ENCODE data around the gene ZBTB5. TPM values are rescaled to one million over a fixed set of nuclear protein-coding genes. Genes with fewer than 3 reads are reported as not detected.

Gene ZBTB5
- total and polyA plus RNA-seq, 9 donors: 7.4 to 13.7 (median 11.8) TPM

DNA sequence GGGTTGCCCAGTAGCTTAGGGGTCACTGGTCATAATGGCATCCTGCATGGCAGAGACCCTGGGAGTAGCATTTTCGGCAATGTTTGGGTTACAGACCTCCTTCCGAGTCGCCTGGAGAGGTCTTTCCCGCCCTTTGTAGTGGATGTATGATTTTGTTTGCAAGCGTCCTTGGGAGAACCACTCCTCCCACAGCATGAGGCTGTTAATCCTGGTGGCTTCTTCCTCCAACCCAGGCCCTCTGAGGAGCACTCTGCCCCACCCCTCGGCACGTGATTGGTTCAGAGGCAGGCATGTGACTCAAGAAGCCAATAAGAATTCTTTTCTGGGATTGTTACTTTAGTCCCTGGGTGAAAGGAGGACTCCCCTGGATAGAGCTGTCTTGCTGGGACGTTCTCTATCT, 73.0 kb downstream of the ZBTB5 start:
- H3K9me3 ChIP-seq: no peaks in the 10 kb centered on the region
- 73 to 83% (median 73%) methylated on average over 8 of the region's 8 CpGs for WGBS, 3 donors
- H3K27me3 ChIP-seq: no peaks in the 10 kb centered on the region

DNA sequence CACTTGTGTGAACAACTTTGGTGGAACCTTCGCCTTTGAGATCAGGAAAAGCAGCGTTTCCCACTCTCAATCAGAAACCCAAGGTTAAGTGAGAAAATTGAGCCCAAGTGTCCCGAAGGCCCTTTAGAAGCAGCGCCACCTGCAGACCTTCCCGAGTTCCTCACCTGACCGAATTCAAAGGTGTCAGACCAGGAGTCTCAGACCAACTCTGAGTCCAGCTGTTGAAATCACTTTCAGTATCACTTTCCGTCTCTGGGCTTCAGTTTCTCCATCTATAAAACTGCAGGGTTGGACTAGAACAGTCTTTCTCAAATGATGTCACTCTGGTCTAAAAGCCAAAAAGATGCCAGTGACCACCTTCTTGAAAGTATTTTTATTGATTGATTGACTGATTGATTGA, 74.5 kb downstream of the ZBTB5 start:
- no peaks in the 10 kb centered on the region for H3K27me3 ChIP-seq
- no peaks in the 10 kb centered on the region for H3K9me3 ChIP-seq
- WGBS, 3 donors: 39 to 47% (median 43%) methylated on average over 7 of the region's 7 CpGs
- no peaks in the 10 kb centered on the region for H3K36me3 ChIP-seq
- H3K4me3 ChIP-seq: no peak overlapping the region
- no peak overlapping the region for H3K27ac ChIP-seq
- H3K4me1 ChIP-seq (ENCODE audit: insufficient read depth): no peaks in the 10 kb centered on the region
- TF ChIP-seq EP300 (IDR thresholded peaks at IDR 0.05): no peak
- TF ChIP-seq POLR2A (IDR thresholded peaks at IDR 0.05): no peak
- TF ChIP-seq, protein P1, sequence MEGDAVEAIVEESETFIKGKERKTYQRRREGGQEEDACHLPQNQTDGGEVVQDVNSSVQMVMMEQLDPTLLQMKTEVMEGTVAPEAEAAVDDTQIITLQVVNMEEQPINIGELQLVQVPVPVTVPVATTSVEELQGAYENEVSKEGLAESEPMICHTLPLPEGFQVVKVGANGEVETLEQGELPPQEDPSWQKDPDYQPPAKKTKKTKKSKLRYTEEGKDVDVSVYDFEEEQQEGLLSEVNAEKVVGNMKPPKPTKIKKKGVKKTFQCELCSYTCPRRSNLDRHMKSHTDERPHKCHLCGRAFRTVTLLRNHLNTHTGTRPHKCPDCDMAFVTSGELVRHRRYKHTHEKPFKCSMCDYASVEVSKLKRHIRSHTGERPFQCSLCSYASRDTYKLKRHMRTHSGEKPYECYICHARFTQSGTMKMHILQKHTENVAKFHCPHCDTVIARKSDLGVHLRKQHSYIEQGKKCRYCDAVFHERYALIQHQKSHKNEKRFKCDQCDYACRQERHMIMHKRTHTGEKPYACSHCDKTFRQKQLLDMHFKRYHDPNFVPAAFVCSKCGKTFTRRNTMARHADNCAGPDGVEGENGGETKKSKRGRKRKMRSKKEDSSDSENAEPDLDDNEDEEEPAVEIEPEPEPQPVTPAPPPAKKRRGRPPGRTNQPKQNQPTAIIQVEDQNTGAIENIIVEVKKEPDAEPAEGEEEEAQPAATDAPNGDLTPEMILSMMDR (IDR thresholded peaks at IDR 0.05): no peak
- intact Hi-C loops (cut with DNase I): no loop called here
- DNase-seq: no peak

More for the DNA sequence above, 73.0 kb downstream of the ZBTB5 start:
- no peak overlapping the region for H3K27ac ChIP-seq
- intact Hi-C loops (cut with DNase I): no loop called here
- H3K4me3 ChIP-seq: no peak overlapping the region
- DNase-seq: no peak
- no peaks in the 10 kb centered on the region for H3K36me3 ChIP-seq
- H3K4me1 ChIP-seq (ENCODE audit: insufficient read depth): no peaks in the 10 kb centered on the region
- TF ChIP-seq EP300 (IDR thresholded peaks at IDR 0.05) (no peak), POLR2A (IDR thresholded peaks at IDR 0.05) (no peak)
- TF ChIP-seq, protein P1 (IDR thresholded peaks at IDR 0.05): no peak

Other genes starting within 250 kb of the ZBTB5 start
- 100 to 1,000 TPM in 3 of 7 donors, 10 to 100 TPM in 4; 87.5 to 138 (median 91.3) TPM for gene GRHPR, start 42.8 kb downstream of the ZBTB5 start, total RNA-seq
- gene GRHPR, start 42.8 kb downstream of the ZBTB5 start, polyA plus RNA-seq: 100 to 1,000 TPM in 1 of 2 donors, 10 to 100 TPM in 1; 93.2 to 104 TPM
- 10 to 100 TPM; 26.3 to 45.8 (median 38.0) TPM for gene POLR1E, start 20.5 kb upstream of the ZBTB5 start, total RNA-seq
- 10 to 100 TPM; 41.8 to 48.9 TPM for gene POLR1E, start 20.5 kb upstream of the ZBTB5 start, polyA plus RNA-seq
- gene FBXO10, start 110.9 kb upstream of the ZBTB5 start, total RNA-seq: 1 to 10 TPM; 3.0 to 7.2 (median 4.7) TPM
- 1 to 10 TPM; 3.2 to 6.7 TPM for gene FBXO10, start 110.9 kb upstream of the ZBTB5 start, polyA plus RNA-seq
- gene TOMM5, start 127.1 kb upstream of the ZBTB5 start, total RNA-seq: 100 to 1,000 TPM in 1 of 7 donors, 10 to 100 TPM in 6; 47.5 to 106 (median 58.2) TPM
- gene TOMM5, start 127.1 kb upstream of the ZBTB5 start, polyA plus RNA-seq: 10 to 100 TPM; 81.1 to 85.7 TPM
- under 1 TPM in 3 of 7 donors, not detected in 4; 0.17 to 0.46 (median 0.26) TPM for gene FRMPD1, start 185.5 kb upstream of the ZBTB5 start, total RNA-seq
- gene FRMPD1, start 185.5 kb upstream of the ZBTB5 start, polyA plus RNA-seq: under 1 TPM; 0.01 to 0.27 TPM

All from ovary (tissue), 9 donors.